ENCODE results near the gene VDAC1.

DNA sequence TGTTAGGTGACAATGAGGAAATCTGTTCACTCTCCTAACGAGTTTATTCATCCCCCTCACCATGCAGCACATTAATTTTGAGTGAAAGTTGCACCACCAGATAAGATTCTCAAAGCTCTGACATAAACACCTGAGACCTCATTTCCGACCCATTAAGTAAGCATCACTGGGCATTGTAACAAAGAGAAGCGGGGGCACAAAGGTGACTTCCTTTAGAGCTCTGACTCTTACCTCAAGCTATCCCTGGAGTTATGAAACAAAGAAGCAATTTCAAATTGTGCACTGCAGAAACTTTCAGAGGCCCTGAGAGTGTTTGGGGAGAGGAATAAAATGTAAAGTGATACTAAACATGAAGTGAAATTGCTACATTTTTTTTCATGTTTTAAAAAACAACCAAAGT, 65.8 kb downstream of the VDAC1 start:
- TF ChIP-seq, protein P1, sequence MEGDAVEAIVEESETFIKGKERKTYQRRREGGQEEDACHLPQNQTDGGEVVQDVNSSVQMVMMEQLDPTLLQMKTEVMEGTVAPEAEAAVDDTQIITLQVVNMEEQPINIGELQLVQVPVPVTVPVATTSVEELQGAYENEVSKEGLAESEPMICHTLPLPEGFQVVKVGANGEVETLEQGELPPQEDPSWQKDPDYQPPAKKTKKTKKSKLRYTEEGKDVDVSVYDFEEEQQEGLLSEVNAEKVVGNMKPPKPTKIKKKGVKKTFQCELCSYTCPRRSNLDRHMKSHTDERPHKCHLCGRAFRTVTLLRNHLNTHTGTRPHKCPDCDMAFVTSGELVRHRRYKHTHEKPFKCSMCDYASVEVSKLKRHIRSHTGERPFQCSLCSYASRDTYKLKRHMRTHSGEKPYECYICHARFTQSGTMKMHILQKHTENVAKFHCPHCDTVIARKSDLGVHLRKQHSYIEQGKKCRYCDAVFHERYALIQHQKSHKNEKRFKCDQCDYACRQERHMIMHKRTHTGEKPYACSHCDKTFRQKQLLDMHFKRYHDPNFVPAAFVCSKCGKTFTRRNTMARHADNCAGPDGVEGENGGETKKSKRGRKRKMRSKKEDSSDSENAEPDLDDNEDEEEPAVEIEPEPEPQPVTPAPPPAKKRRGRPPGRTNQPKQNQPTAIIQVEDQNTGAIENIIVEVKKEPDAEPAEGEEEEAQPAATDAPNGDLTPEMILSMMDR (IDR thresholded peaks at IDR 0.05) = no peak
- TF ChIP-seq POLR2A (IDR thresholded peaks at IDR 0.05) = no peak
